ENCODE data around the gene NECAB2. TPM values are rescaled to one million over a fixed set of nuclear protein-coding genes. Genes with fewer than 3 reads are reported as not detected.

The NECAB2 gene
- total RNA-seq = not detected

- TF ChIP-seq CTCF (IDR thresholded peaks at IDR 0.05; ENCODE audit: low read depth) = no peak
Observed at GRCh38 chr16:83967838-83968305, at the start of gene NECAB2. Gene NECAB2, plus strand, starts transcription at chr16:83968244. Its CDS starts 405 bp downstream, at chr16:83968649.

GRCh38 chr16:83920894-83921491 is 47.1 kb upstream of the NECAB2 start:
- TF ChIP-seq CTCF (IDR thresholded peaks at IDR 0.05; ENCODE audit: low read depth) = no peak

- TF ChIP-seq CTCF (IDR thresholded peaks at IDR 0.05; ENCODE audit: low read depth) = no peak
Observed at GRCh38 chr16:83923581-83924365, 44.3 kb upstream of the NECAB2 start.

- no peak for TF ChIP-seq CTCF (IDR thresholded peaks at IDR 0.05; ENCODE audit: low read depth)
Observed at GRCh38 chr16:83924686-83925085, 43.4 kb upstream of the NECAB2 start.

GRCh38 chr16:83925095-83925905 is 42.7 kb upstream of the NECAB2 start:
- TF ChIP-seq CTCF (IDR thresholded peaks at IDR 0.05; ENCODE audit: low read depth) = no peak

- TF ChIP-seq CTCF (IDR thresholded peaks at IDR 0.05; ENCODE audit: low read depth) = no peak
Observed at GRCh38 chr16:83925957-83926725, 41.9 kb upstream of the NECAB2 start.
